Right lung (tissue), 5 donors: Measurements from ENCODE around the gene CD48. TPM values are rescaled to one million over a fixed set of nuclear protein-coding genes. Genes with fewer than 3 reads are reported as not detected.
"Not testable (repeated sequence)": the region's sequence is repeated elsewhere in the genome, so short reads cannot be mapped to it uniquely, and the experiment has no call there.

Experiments
- DNase-seq, 2 donors: peaks; one replicate each; pipeline ENCODE4 v3.0.0-alpha.2; 2013
- polyA plus RNA-seq, 5 donors: library from polyadenylated mRNA; unstranded; fragments of 120-200 nt; gene quantifications; one replicate each; pipeline versions ENCODE4 v1.2.1 to v1.2.3, GENCODE V29; 2013; ENCODE audit warnings: inconsistent platforms in 1 of 5, low replicate concordance in 1 of 5; ENCODE audit not compliant: insufficient read length in 5 of 5, insufficient read depth in 1 of 5

CD48 gene
- polyA plus RNA-seq, 5 donors = 5.5 to 10.9 (median 6.1) TPM

DNA sequence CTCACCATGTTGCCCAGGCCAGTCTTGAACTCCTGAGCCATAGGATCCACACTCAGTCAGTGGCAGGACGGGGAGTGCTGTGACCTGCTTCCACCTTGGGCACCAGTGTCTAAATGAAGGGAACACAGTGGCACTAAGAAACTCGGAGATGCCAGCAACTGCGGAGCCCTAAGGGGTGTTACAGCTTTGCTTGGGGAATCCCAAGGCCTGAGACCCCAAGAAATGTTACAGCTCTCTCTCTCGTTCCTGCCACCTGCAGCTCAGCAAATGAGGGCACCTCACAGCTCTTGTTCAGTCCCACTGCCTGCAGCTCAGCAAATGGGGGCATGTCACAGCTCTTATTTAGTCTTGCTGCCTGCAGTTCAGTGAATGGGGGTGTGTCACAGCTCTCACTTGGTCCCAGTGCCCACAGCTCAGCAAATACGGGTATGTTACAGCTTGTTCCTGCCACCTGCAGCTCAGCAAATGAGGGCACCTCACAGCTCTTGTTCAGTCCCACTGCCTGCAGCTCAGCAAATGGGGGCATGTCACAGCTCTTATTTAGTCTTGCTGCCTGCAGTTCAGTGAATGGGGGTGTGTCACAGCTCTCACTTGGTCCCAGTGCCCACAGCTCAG lies 2.5 kb upstream of the CD48 start:
- not testable (repeated sequence) for DNase-seq

DNA sequence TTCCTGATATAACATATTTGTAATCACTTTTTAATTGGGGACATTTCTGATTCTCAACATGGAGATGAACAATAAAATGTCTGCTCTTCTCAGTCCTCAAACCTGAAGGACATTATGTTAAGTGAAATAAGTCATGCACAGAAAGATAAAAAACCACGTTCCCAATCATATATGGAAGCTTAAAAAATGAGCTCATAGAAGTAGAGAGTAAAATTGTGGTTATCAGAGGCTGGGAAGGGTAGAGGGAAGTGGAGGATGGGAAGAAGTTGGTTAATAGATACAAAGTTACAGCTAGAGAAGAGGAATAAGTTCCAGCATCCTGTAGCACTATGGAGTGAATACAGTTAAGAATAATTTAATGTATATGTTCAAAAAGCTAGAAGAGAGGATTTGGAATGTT lies 1.5 kb upstream of the CD48 start:
- DNase-seq = no peak

DNA sequence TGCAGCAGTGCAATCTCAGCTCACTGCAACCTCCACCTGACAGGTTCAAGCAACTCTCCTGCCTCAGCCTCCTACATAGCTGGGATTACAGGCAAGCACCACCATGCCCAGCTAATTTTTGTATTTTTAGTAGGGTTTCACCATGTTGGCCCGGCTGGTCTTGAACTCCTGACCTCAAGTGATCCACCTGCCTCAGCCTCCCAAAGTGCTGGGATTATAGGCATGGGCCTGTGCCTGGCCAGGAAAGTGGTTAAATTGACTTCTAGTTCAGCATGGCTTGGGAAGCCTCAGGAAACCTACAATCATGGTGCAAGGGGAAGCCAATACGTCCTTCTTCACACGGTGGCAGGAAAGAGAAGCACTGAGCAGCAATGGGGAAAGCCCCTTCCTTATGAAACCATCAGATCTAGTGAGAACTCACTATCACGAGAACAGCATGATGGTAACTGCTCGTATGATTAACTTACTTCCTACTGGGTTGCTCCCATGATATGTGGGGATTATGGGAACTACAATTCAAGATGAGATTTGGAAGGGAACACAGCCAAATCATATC lies 981 bp upstream of the CD48 start:
- not testable (repeated sequence) for DNase-seq

DNA sequence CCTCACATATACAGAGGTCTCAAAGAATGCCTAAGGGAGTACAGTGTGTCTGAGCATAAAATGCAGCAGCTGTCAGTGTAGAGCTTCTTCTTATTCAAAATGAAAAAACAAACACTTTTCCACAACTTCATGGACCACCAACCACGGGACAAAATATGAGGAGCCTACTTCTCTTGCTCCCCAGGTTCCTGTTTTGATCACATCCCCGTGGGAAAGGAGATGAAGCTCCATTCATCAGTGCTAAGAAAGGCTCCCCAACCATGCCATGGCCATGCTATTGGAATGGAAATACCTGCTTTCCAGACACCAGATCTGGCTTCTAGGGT lies 383 bp downstream of the CD48 start:
- DNase-seq = no peak

DNA sequence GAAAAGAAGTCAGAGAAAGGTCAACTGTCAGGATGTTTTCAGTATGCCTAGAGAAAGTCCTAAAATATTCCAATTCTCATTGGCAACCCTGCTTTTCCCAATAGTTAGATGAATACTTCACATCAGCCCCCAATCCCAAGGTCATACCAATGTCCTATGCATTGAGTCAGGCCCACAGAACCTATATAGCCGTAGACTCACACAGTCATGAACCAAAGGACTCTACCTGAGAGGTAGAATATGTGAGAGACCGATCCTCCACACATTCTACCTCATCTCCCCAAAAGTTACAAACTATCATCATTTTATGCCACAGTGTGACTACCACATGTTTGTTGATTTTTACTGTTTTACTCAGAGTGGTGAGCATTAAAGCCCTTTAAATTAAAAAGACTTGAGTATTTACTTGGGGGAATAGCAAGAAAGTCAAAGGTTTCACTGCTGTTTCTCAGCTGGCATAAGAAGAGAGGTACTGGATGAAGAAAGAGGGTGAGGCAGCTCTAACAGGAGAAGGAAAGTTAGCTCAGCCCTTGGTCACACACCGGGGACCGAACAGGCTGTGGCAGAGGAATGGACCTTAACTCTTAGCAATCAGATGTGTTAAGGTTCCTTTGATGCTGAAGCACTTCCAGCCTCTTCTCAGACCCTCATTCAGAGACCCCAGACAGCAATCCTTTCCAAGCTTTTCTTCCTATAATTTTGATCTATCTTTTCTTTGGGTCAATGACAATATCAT lies 937 bp downstream of the CD48 start:
- no peak for DNase-seq

DNA sequence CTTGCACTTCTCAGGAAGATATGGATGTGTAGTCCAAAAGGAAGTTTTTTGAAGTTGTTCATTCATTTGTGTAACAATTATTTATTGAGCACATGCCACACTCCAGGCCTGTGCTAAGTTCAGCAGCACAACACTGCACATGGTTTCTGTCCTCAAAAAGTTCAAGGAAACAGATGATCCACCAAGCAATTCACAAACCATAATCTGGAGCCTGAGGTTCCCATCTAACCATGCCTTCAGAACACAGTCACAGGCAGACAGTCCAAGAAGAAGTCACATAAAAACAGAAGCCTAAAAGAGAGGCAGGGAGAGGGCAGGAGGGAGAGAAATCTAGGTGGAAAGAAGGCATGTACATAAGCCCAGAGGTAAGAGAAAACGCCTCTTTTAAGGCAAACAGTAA lies 1.9 kb downstream of the CD48 start:
- DNase-seq = no peak

DNA sequence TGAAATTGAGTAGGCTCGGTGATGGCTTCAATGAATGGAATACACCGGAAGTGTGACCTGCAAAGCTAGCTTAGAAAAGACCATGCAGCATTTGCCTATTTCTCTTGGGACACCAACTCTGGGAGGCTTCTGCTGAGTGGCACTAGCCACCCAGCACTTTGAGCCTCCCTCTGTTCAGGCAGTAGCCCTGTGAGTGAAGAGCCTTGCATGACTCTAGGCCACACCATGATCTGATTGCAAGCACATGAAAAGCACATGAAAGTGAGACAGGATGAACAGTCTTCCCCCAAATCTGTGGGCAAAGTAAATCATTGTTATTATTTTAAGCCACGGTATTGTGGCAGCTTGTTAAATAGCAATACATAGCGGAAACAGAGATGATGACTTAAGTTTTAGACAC lies 2.8 kb downstream of the CD48 start:
- no peak for DNase-seq

DNA sequence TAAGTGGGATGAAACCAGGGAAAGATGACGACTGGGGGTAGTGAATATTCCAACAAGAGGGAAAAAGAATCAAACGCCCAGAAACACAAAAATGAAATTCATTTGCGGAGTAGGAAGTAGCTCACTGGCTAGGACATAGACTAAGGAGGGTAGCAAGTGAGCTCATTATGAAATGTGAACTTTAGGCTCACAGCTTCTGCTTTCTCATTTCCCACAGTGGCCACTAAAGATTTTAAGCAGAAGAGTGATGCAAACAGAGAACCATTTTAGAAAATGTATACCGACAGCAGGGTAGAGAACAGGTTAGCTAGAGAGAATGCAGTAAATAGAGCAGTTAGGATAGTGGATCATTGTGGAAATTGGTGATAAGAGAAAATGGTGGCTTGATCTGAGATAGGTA lies 3.5 kb downstream of the CD48 start:
- DNase-seq = no peak

DNA sequence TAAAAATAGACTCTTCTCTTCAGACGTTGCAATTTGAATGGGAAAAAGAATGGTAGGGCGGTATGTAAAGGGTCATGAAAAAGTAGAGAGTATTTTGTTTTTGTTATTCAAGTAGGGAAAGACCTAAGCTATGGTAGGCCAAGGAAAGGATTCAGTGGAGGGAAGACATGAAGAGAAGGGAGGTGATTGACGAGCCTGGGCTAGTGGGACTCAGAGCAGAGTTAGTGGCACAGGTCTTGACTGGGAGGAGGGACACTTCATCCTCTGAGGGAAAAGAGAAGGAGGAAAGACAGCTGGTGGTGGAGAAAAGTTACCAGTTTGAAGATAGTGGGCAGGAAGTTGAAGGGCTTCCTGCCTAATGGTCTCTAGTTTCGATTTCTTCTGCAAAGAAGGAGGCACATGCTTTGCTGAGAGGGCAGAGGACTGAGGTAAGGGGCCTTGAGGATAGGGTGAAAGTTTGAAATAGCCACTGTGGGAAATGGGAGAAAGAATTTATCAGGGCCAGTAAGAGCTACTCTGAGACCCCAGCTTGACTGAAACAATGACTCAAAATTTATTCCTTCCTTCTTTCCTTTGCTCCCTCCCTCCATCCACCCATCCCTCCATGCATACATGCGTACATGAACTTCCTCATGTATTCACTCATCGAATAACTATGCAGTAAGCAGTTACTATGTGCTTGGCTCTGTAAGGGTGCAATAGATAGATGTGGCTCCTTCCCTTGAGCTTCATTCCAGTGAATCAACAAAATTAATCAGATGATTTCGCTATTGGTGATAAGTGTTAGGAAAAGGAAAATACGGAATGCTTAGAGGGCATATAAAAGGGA lies 4.2 kb downstream of the CD48 start:
- DNase-seq = no peak

DNA sequence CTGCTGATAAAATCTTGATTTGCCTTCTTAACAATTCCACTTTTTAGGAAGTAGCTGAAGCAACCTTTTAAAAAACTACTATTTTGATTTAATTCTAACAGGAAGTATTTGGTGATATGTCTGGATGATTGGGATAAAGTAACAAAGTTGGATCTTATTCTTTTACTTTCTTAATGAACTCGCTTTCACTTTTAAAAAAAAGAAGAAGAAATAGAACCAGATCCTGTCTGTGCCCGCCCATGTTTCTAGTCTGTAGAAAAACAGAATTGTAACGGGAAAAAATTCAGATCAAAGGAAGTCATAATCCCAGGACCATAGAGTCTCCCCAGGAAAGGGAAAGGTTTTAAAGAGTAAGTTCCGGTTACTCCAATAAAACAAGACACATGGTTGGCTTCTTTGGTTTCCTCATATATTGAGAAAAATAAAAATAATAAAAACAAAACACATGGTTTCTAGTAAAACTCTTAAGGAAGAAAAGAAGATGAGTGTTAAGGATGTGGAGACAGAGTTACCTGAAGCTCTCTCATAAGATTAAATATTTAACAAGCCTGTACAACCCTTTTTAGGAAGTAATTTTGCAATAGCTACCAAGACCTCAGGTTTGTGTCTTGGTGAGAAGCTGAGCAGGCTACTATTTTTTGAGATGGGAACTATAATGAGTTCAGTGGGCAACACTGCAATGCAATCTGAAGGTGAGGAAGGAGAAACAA lies 4.9 kb downstream of the CD48 start:
- DNase-seq = no peak

DNA sequence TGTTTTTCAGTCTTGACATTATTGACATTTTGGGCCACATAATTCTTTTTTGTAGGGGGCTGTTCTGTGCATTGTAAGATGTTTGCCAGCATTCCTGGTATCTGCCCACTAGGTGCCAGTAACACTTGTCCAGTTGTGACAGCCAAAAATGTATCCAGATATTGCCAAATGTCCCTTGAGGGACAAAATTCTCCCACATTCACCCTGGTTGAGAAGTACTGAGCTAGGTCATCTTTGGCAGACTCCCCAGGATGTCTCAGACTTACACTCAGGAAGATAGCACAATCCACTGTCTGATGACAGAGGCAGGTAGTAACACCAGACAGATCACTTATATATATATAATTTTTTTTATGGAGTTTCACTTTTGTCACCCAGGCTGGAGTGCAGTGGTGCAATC lies 5.9 kb downstream of the CD48 start:
- DNase-seq = no peak

DNA sequence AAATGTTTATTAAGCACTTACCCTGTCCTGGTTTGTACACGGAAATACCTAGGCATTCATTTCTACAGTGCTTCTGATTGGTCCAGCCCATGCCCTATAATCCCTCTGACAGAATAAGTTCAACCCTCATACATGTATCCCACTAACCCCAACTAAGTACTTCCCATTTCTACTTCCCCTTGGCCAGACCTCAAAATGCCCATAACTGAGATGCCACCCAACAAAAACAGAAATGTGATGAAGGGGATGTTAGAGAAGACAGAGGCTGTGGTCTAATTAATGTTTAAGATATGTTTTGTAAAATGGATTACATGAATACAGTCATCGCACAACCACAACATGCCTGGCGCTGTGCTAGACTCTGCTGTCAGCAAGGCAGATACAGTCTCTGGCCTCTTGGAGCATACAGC lies 6.4 kb downstream of the CD48 start:
- not testable (repeated sequence) for DNase-seq

DNA sequence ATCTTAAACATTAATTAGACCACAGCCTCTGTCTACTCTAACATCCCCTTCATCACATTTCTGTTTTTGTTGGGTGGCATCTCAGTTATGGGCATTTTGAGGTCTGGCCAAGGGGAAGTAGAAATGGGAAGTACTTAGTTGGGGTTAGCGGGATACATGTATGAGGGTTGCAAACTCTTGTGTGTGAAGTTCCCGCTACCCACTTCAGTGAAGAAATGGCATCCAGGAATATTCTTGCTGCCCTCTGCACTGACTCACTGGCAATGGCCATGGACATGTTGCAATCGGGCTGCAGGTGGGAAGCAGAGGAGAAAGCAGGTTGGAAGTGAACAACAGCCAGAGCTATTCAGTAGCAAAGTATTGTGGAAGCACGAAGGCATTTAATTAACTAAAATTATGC lies 7.4 kb downstream of the CD48 start:
- no peak for DNase-seq

DNA sequence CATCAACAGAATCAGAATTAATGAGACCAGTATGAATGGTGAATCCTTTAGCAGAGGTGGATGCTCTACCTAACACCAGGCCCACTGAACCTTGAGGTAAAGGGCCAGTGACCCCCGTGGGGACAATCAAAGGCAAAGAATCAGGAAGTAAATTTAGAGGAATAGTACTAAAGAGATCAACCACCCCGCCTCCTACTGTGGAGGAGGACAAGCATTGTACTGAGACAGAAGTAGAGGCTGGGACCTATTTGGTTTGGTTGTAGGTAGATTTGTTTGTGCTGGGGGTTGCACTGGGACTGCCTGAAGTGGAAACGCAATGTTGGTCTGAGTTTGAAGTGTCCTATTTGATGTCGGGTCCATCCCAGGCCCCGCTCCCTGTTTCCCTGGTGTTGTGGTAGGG lies 9.5 kb downstream of the CD48 start:
- no peak for DNase-seq

DNA sequence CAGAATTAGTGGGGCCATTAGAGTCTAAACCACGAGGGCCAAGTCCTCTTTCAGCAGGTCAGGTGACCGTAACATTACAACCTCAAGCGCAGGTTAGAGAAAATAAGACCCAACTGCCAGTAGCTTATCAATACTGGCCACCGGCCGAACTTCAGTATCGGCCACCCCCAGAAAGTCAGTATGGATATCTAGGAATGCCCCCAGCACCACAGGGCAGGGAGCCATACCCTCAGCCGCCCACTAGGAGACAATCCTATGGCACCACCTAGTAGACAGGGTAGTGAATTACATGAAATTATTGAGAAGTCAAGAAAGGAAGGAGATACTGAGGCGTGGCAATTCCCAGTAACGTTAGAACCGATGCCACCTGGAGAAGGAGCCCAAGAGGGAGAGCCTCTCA lies 19.2 kb downstream of the CD48 start:
- not testable (repeated sequence) for DNase-seq

DNA sequence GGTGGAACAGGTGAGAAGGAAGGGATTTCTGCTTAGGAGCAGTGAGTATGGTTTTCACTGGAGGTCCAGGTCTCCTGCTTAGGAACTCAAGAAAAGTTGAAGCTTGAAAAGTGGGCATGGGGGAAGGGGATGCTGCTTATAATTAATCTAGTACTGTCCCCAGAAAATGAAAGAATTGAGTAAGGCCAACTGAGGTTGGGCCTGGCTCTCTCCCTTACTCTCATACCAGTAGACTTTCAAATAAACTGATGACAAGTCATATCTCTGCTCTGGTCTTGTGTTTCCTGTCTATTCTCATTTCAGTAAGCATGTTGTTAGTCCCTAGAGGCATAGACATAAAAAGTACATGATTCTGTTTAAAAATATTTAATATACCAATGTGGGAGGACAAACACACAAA lies 26.4 kb downstream of the CD48 start:
- no peak for DNase-seq

DNA sequence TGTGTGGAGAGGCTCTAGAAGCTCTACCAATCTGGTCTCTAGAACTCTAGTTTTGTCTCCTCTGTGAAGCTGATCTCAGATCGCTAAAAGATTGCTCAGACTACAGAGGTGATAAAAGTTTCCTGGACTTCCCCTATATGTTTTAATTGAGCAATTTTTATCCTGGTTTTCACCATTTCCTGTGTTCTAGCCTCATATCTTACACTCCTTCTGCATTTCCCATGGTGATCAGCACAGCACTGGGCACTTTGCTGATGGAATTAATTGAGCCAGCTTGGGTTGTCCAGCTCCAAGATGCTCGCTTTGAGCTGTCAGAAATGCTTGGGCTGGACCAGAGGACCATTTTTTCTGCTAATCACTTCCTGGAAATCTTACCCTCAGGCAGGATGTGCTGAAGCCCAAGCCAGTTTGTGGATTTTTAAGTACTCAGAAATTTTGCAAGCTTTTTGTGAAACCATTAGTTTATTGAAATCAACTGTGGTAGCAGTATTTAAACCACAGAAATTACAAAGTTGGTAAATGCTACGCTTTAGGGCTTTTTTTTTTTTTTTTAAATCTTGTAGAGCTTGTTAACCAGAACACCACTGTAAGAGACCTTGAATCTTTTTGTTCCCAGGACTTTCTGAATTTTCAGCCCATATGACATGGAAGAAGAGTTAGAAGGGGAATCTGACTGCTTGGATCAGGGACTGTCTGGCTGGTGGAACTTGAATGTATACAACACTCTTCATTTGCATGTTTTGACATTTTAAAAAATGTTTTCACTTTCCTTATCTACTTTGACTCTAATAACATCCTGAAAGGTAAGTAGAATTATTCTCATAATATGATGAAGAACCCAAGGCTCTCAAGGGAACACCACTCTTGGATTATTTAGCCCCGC lies 28.4 kb downstream of the CD48 start:
- DNase-seq = no peak

DNA sequence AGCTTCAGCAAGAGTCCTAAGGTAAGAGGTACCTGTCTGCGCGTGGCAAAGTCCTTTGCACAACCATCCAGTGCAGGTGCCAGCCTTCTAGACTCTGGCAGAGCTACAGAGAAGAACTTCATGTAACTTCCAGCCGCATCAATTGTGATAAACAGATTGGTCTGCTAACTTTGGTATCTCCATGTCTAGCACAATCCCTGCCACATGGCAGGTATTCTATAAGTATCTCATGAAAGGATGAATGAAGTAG lies 29.8 kb downstream of the CD48 start:
- DNase-seq = no peak

DNA sequence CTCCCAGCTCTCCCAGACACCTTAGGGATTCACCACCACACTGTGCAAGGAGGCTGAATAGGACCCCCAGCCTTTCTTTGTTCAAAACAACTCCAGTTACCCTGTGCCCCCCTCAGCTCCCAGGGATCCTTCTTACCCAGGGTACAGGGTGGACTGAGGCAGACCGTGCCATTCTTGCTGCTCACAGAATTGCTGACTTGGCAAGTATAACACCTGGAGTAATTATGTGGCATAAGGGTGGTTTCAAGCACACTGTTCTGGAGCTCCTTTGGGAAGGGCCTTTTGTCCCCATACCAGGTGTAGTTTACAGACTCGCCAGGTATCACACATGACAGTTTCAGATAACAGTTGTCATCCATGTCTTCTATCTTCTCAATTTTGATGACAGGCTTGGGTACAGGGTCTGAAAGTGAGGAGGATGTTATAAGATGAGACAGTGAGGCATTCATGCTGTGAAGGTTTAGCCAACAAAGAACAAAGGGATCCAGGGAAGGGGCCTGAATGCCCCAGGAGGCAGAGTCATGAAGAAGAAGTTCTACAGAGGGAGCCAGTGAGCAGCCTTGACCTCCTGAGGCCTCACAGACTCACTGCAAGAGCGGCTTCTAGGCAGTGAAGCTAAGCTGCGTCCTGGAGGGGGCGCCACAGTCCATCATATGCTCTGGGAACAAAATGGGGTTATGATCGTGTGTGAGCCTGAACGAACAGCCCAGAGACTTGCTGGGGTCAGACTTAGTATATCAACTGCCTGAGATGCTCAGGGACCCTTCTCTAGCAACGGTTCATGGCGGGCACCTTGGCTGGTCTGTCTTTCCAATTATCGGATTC lies 30.3 kb downstream of the CD48 start:
- DNase-seq = peak in 1 of 2 donors; percentile 28

DNA sequence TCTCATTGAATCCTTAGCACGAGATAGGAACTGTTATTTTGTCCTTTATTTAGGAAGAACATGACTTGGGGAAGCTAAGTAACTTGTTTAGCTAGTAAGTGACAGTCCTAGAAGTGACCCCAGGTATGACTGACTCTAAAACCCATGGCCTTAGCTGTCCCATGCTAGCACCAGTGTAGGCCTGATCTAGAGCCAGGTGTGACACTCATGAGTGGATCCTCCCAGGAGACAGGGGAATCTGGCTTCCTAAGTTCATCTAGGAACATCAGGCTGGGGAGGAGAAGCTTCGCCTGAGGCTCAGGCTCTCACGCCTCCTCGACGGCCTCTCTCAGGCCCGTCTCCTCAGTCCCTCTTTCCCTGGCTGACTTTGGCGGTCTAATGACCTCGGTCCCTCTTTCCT lies 31.2 kb downstream of the CD48 start:
- no peak for DNase-seq

DNA sequence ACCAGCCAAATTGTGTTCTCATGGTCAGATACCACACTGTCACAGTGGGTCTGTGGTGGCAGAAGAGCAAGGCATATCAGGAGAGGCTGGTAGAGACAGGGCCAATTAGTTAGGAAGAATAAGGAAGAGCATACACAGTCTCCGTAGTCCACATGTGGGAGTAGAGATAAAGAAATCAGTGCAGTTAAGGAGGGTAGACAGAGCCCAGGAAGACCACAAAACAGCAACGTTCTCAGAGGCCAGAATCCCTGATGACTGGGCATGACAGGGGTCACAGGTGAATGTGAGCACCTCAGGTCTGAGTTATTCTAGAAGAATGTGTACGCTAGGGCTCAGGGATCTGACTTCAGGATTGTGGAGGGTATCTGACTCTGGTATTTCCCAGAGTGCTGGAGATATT lies 31.7 kb downstream of the CD48 start:
- DNase-seq = no peak
